Sigmoid colon (tissue), 7 donors: ENCODE results near the gene CCT3. TPM values are rescaled to one million over a fixed set of nuclear protein-coding genes. Genes with fewer than 3 reads are reported as not detected.

Experiments used
- DNase-seq: peaks from one replicate; pipeline ENCODE4 v3.0.0-alpha.2; 2019
- H3K27ac ChIP-seq, 4 donors: fragments of 200-600 bp; sonication (generic); one replicate each; pipeline ENCODE4 v1.5.1; 2016 to 2019; ENCODE audit warnings: mild to moderate bottlenecking in 1 of 4
- H3K27me3 ChIP-seq, 3 donors: fragments of 200-600 bp; sonication (generic); one replicate each; pipeline ENCODE4 v1.5.1; 2019; ENCODE audit warnings: mild to moderate bottlenecking in 1 of 3
- H3K36me3 ChIP-seq, 4 donors: fragments of 200-600 bp; sonication (generic); one replicate each; pipeline ENCODE4 v1.5.1; 2016 to 2019
- H3K4me1 ChIP-seq, 4 donors: fragments of 200-600 bp; sonication (generic); one replicate each; pipeline ENCODE4 v1.5.1; 2017 to 2019
- H3K4me3 ChIP-seq, 4 donors: fragments of 200-600 bp; sonication (generic); one replicate each; pipeline ENCODE4 v1.5.1; 2017 to 2019; ENCODE audit warnings: mild to moderate bottlenecking in 2 of 4, moderate library complexity in 1 of 4
- H3K9me3 ChIP-seq, 4 donors: fragments of 200-600 bp in 3 of 4; sonication (generic) in 3 of 4; one replicate each; pipeline versions ENCODE4 v1.5.1 to v1.6.1; 2013 to 2019
- CTCF ChIP-seq, 4 experiments: fragments of 450-650 bp in 3 of 4; fragments of 200-600 bp in 1 of 4; IDR thresholded peaks; one replicate each; pipeline ENCODE4 v1.5.1; 2016 to 2019; ENCODE audit warnings: antibody characterized with exemption in 4 of 4, mild to moderate bottlenecking in 3 of 4, moderate library complexity in 2 of 4
- EP300 ChIP-seq, 4 donors: sonication (generic); formaldehyde crosslinking; IDR thresholded peaks; one replicate each; pipeline ENCODE4 v1.6.1; 2017; ENCODE audit warnings: antibody characterized with exemption in 4 of 4
- POLR2A ChIP-seq, 2 donors: fragments of 450-650 bp; IDR thresholded peaks; one replicate each; pipeline ENCODE4 v1.6.1; 2016; ENCODE audit warnings: antibody characterized with exemption in 2 of 2, mild to moderate bottlenecking in 2 of 2, moderate library complexity in 2 of 2
- POLR2AphosphoS5 ChIP-seq, 4 donors: sonication (generic); formaldehyde crosslinking; IDR thresholded peaks; one replicate each; pipeline ENCODE4 v1.6.1; 2017; ENCODE audit warnings: antibody characterized with exemption in 4 of 4
- WGBS, 2 donors: extraction: QIAGEN DNeasy Blood & Tissue Kit; methylation state at CpG; one replicate each; pipeline ENCODE4 v1.1.7; 2013; 5-methylcytosine and 5-hydroxymethylcytosine counted together
- intact Hi-C: fragments of 100-400 bp; cut with DNase I; formaldehyde crosslinking; loops from one replicate; pipeline ENCODE4 v1.15.1; 2023
- polyA plus RNA-seq, 3 donors: library from polyadenylated mRNA; stranded (reverse); fragments of 200-250 nt; gene quantifications; one replicate each; pipeline ENCODE4 v1.2.3, GENCODE V29; 2013
- total RNA-seq, 4 donors: library from RNA; depleted of rRNA; stranded (reverse); fragments of >200 nt; gene quantifications; one replicate each; pipeline ENCODE4 v1.1.0, GENCODE V29; 2016
- donor health status: healthy with polysubstance abuse.
- donor health status: Bipolar disorder and iron deficiency.
- donor health status: healthy.

The CCT3 gene
- total and polyA plus RNA-seq, 7 donors = 94.3 to 253 (median 155) TPM

- TF ChIP-seq POLR2A (IDR thresholded peaks at IDR 0.05) = no peak
- TF ChIP-seq POLR2AphosphoS5 (IDR thresholded peaks at IDR 0.05) = no peak
- no peak for TF ChIP-seq CTCF (IDR thresholded peaks at IDR 0.05)
- TF ChIP-seq EP300 (IDR thresholded peaks at IDR 0.05) = no peak
- intact Hi-C loops = no loop called here
- Histone ChIP-seq H3K36me3 (peaks cover 0 to 9% (median 0%) of the 10 kb centered on the region in 4 donors), H3K4me3 (no peak overlapping the region), H3K4me1 (peaks cover 0 to 35% (median 26%) of the 10 kb centered on the region in 4 donors), H3K9me3 (no peaks in the 10 kb centered on the region), H3K27me3 (no peaks in the 10 kb centered on the region), H3K27ac (no peak overlapping the region)
- DNase-seq = no peak
Observed at GRCh38 chr1:156289857-156290256, 48.2 kb downstream of the CCT3 start.

GRCh38 chr1:156286061-156286460 is 52.0 kb downstream of the CCT3 start:
- Histone ChIP-seq H3K27me3 (no peaks in the 10 kb centered on the region), H3K9me3 (no peaks in the 10 kb centered on the region), H3K4me3 (no peak overlapping the region), H3K4me1 (peaks cover 0 to 39% (median 28%) of the 10 kb centered on the region in 4 donors), H3K36me3 (peaks cover 0 to 9% (median 0%) of the 10 kb centered on the region in 4 donors), H3K27ac (no peak overlapping the region)
- TF ChIP-seq POLR2A (IDR thresholded peaks at IDR 0.05) (no peak), CTCF (IDR thresholded peaks at IDR 0.05) (no peak), POLR2AphosphoS5 (IDR thresholded peaks at IDR 0.05) (no peak), EP300 (IDR thresholded peaks at IDR 0.05) (no peak)
- no peak for DNase-seq
- intact Hi-C loops = no loop called here
- 96% methylated on average over 8 of the region's 8 CpGs for WGBS, 2 donors

- no peaks in the 10 kb centered on the region for H3K9me3 ChIP-seq
- intact Hi-C loops = no loop called here
- H3K4me3 ChIP-seq = no peak overlapping the region
- TF ChIP-seq POLR2A (IDR thresholded peaks at IDR 0.05) (no peak), CTCF (IDR thresholded peaks at IDR 0.05) (no peak), POLR2AphosphoS5 (IDR thresholded peaks at IDR 0.05) (no peak), EP300 (IDR thresholded peaks at IDR 0.05) (no peak)
- no peak overlapping the region for H3K27ac ChIP-seq
- H3K27me3 ChIP-seq = no peaks in the 10 kb centered on the region
- DNase-seq = no peak
- 91 to 97% methylated on average over 21 of the region's 21 CpGs for WGBS, 2 donors
- H3K36me3 ChIP-seq = peaks cover 0 to 9% (median 0%) of the 10 kb centered on the region in 4 donors
- H3K4me1 ChIP-seq = peaks cover 0 to 36% (median 28%) of the 10 kb centered on the region in 4 donors
Observed at GRCh38 chr1:156285437-156285836, 52.7 kb downstream of the CCT3 start.

- DNase-seq = no peak
- Histone ChIP-seq H3K36me3 (peaks cover 0 to 9% (median 0%) of the 10 kb centered on the region in 4 donors), H3K27ac (no peak overlapping the region), H3K27me3 (no peaks in the 10 kb centered on the region), H3K9me3 (no peaks in the 10 kb centered on the region), H3K4me3 (no peak overlapping the region), H3K4me1 (peaks cover 0 to 33% (median 29%) of the 10 kb centered on the region in 4 donors)
- TF ChIP-seq CTCF (IDR thresholded peaks at IDR 0.05) (no peak), EP300 (IDR thresholded peaks at IDR 0.05) (no peak), POLR2AphosphoS5 (IDR thresholded peaks at IDR 0.05) (no peak), POLR2A (IDR thresholded peaks at IDR 0.05) (no peak)
- 74 to 78% methylated on average over 4 of the region's 4 CpGs for WGBS, 2 donors
- intact Hi-C loops = no loop called here
Observed at GRCh38 chr1:156284757-156285156, 53.3 kb downstream of the CCT3 start.

GRCh38 chr1:156284112-156284511 is 54.0 kb downstream of the CCT3 start, which contains the start of gene TMEM79:
Gene TMEM79, plus strand, starts transcription at chr1:156284325. Its CDS starts 902 bp downstream, at chr1:156285227.
- peaks cover 0 to 33% (median 29%) of the 10 kb centered on the region in 4 donors for H3K4me1 ChIP-seq
- DNase-seq = no peak
- TF ChIP-seq CTCF (IDR thresholded peaks at IDR 0.05) = no peak
- TF ChIP-seq EP300 (IDR thresholded peaks at IDR 0.05) = no peak
- no peak for TF ChIP-seq POLR2A (IDR thresholded peaks at IDR 0.05)
- no peak for TF ChIP-seq POLR2AphosphoS5 (IDR thresholded peaks at IDR 0.05)
- H3K27ac ChIP-seq = peak within 1 kb of the TSS; percentile 84 to 92 (median 90)
- H3K36me3 ChIP-seq = peaks cover 0 to 9% (median 0%) of the 10 kb centered on the region in 4 donors
- H3K4me3 ChIP-seq = peak within 1 kb of the TSS; percentile 69 to 93 (median 80)
- H3K9me3 ChIP-seq = no peaks in the 10 kb centered on the region
- intact Hi-C loops = no loop called here
- H3K27me3 ChIP-seq = no peaks in the 10 kb centered on the region
- WGBS, 2 donors = 35 to 76% methylated on average over 7 of the region's 7 CpGs
